Type B pancreatic cell (in vitro differentiated cells): ENCODE measurements around the gene KPNB1. TPM values are rescaled to one million over a fixed set of nuclear protein-coding genes. Genes with fewer than 3 reads are reported as not detected.

ENCODE experiments used
- DNase-seq: peaks from one replicate; pipeline ENCODE4 v3.0.0; 2021; ENCODE audit warnings: mixed read lengths; ENCODE audit not compliant: unreplicated experiment; ENCODE audit errors: extremely low spot score
- H3K27ac Mint-ChIP-seq: 2 replicates; pipeline ENCODE4 v1.8.0; 2021; ENCODE audit warnings: mild to moderate bottlenecking, mixed read lengths
- H3K27me3 Mint-ChIP-seq: 2 replicates; pipeline ENCODE4 v1.8.0; 2021; ENCODE audit warnings: mixed read lengths
- H3K36me3 Mint-ChIP-seq: 2 replicates; pipeline ENCODE4 v1.8.0; 2021; ENCODE audit warnings: mixed read lengths
- H3K4me1 Mint-ChIP-seq: one replicate; pipeline ENCODE4 v1.8.0; 2021; ENCODE audit warnings: mixed read lengths; ENCODE audit not compliant: unreplicated experiment
- H3K4me3 Mint-ChIP-seq: 2 replicates; pipeline ENCODE4 v1.8.0; 2021; ENCODE audit warnings: mild to moderate bottlenecking, mixed read lengths
- H3K9me3 Mint-ChIP-seq: 2 replicates; pipeline ENCODE4 v1.8.0; 2021; ENCODE audit warnings: mixed read lengths
- CTCF ChIP-seq: fragments of 200-600 bp; sonication (generic); conservative IDR thresholded peaks from 2 replicates; pipeline ENCODE4 v1.5.0; 2021; ENCODE audit warnings: antibody characterized with exemption, mild to moderate bottlenecking
- total RNA-seq: library from RNA; stranded (reverse); gene quantifications from 2 replicates; pipeline ENCODE4 v1.2.1, GENCODE V29; 2021; ENCODE audit warnings: low replicate concordance

KPNB1 gene
- total RNA-seq, 1 donor from 2014 or later = 372 TPM

- Mint-ChIP-seq H3K9me3 (no peaks in the 10 kb centered on the region), H3K4me3 (no peak overlapping the region), H3K36me3 (peaks cover 38% of the 10 kb centered on the region), H3K27ac (peak overlapping the region; percentile 35), H3K27me3 (no peaks in the 10 kb centered on the region), H3K4me1 (peaks cover 27% of the 10 kb centered on the region)
- DNase-seq = no peak
- TF ChIP-seq CTCF = no peak
Observed at GRCh38 chr17:47654991-47655390, 5.3 kb downstream of the KPNB1 start.

GRCh38 chr17:47660064-47660492, 10.4 kb downstream of the KPNB1 start:
- Mint-ChIP-seq H3K27me3 (no peaks in the 10 kb centered on the region), H3K4me3 (no peak overlapping the region), H3K4me1 (peaks cover 14% of the 10 kb centered on the region), H3K27ac (no peak overlapping the region), H3K9me3 (no peaks in the 10 kb centered on the region), H3K36me3 (peaks cover 36% of the 10 kb centered on the region)
- TF ChIP-seq CTCF = no peak
- no peak for DNase-seq

DNA sequence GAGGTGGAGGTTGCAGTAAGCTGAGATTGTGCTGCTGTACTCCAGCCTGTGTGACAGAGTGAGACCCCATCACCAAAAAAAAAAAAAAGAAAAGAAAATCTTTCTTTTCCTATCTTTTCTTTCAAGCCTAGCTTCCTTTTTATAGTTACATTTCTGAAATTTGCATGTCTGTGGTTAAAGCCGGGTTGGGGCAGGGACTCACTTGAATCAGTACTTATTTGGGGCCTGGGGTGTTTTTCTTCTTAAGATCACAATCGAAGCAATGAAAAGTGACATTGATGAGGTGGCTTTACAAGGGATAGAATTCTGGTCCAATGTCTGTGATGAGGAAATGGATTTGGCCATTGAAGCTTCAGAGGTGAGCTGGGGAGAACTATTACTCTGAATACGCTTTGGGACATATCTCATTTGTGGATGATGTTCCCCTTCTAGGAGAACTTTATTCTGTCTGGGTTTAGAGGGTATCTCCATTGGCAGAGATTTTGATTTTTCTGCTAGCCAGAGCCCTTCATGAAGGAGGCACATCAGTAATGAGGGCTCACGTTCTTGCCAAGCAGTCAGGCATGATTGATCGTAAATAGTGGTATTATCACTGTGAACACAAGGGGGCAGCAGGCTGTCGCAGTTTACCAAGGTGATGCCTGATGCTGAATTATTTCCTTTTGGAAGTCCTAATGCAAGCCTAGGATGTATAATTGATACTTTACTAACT, 14.3 kb downstream of the KPNB1 start:
- peaks cover 6% of the 10 kb centered on the region for H3K4me1 Mint-ChIP-seq
- H3K9me3 Mint-ChIP-seq = no peaks in the 10 kb centered on the region
- H3K27ac Mint-ChIP-seq = no peak overlapping the region
- H3K4me3 Mint-ChIP-seq = no peak overlapping the region
- no peak for DNase-seq
- H3K27me3 Mint-ChIP-seq = no peaks in the 10 kb centered on the region
- H3K36me3 Mint-ChIP-seq = peaks cover 21% of the 10 kb centered on the region
- TF ChIP-seq CTCF = peak; percentile 92

DNA sequence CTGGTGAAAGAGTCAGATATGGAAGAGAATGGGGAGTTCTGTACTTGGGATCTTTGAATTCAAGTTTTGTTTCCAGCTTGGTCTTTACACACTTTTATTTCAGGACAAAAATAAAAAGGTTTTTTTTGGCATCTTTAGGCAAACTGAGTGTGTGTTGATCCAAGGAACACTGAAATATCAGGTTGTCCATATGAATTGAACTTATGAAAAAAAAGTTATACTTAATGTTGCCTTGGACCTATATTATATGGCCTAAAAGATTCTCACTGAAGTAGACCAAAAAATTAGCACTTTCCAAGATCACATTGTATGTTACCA, 14.9 kb downstream of the KPNB1 start:
- peak; percentile 33 for TF ChIP-seq CTCF
- no peak overlapping the region for H3K4me3 Mint-ChIP-seq
- no peak for DNase-seq
- no peak overlapping the region for H3K27ac Mint-ChIP-seq
- no peaks in the 10 kb centered on the region for H3K9me3 Mint-ChIP-seq
- no peaks in the 10 kb centered on the region for H3K27me3 Mint-ChIP-seq
- peaks cover 6% of the 10 kb centered on the region for H3K4me1 Mint-ChIP-seq
- peaks cover 23% of the 10 kb centered on the region for H3K36me3 Mint-ChIP-seq

- no peak for DNase-seq
- Mint-ChIP-seq H3K4me3 (no peak overlapping the region), H3K36me3 (peaks cover 31% of the 10 kb centered on the region), H3K4me1 (peaks cover 6% of the 10 kb centered on the region), H3K27ac (no peak overlapping the region), H3K9me3 (no peaks in the 10 kb centered on the region), H3K27me3 (no peaks in the 10 kb centered on the region)
- TF ChIP-seq CTCF = no peak
Observed at GRCh38 chr17:47665655-47666054, 15.9 kb downstream of the KPNB1 start.
